Spleen (tissue), 7 donors: ENCODE measurements around the gene AP4B1.

Source experiments
- POLR2A ChIP-seq, 3 donors: fragments of 450-650 bp; IDR thresholded peaks; one replicate each; pipeline ENCODE4 v1.5.1; 2017; ENCODE audit warnings: antibody characterized with exemption in 3 of 3, mild to moderate bottlenecking in 1 of 3
- POLR2AphosphoS5 ChIP-seq, 3 donors: sonication (generic); formaldehyde crosslinking; IDR thresholded peaks; one replicate each; pipeline ENCODE4 v1.5.1; 2017; ENCODE audit warnings: antibody characterized with exemption in 3 of 3
- TF ChIP-seq, protein P1 (sequence below), 11 experiments: fragments of 200-600 bp in 7 of 11; fragments of 450-650 bp in 4 of 11; sonication (generic) in 4 of 11; IDR thresholded peaks in 8 of 11; conservative IDR thresholded peaks in 3 of 11; 1 replicate in 7 of 11; 2 replicates in 4 of 11; pipeline versions ENCODE4 v1.4.0 to v1.8.0; 2016 to 2021; ENCODE audit warnings: antibody characterized with exemption in 11 of 11, inconsistent platforms in 4 of 11, mild to moderate bottlenecking in 1 of 11
- donor health status: DM: no; HTN: no; CAD: no; lungs with moderate emphysema.
- donor health status: DM: no; HTN: no; CAD: no.
- donor health status: DM: no; HTN: no; CAD: no.

DNA sequence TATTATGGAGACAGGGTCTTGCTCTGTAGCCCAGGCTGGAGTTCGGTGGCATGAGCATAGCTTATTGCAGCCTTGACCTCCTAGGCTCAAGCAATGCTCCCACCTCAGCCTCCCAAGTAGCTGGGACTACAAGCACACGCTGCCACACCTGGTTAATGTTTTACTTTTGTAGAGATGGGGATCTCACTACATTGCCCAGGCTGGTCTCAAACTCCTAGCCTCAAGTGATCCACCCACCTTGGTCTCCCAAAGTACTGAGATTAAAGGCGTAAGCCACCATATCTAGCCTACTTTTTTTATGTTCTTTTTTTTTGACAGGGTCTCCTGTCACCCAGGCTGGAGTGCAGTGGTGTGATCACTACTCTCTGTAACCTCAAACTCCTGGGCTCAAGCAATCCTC, 11.3 kb downstream of the AP4B1 start:
- TF ChIP-seq, protein P1, sequence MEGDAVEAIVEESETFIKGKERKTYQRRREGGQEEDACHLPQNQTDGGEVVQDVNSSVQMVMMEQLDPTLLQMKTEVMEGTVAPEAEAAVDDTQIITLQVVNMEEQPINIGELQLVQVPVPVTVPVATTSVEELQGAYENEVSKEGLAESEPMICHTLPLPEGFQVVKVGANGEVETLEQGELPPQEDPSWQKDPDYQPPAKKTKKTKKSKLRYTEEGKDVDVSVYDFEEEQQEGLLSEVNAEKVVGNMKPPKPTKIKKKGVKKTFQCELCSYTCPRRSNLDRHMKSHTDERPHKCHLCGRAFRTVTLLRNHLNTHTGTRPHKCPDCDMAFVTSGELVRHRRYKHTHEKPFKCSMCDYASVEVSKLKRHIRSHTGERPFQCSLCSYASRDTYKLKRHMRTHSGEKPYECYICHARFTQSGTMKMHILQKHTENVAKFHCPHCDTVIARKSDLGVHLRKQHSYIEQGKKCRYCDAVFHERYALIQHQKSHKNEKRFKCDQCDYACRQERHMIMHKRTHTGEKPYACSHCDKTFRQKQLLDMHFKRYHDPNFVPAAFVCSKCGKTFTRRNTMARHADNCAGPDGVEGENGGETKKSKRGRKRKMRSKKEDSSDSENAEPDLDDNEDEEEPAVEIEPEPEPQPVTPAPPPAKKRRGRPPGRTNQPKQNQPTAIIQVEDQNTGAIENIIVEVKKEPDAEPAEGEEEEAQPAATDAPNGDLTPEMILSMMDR (IDR thresholded peaks at IDR 0.05 in 8 of 11, conservative IDR thresholded peaks at IDR 0.05 in 3 of 11), result no peak
- no peak for TF ChIP-seq POLR2A (IDR thresholded peaks at IDR 0.05)
- TF ChIP-seq POLR2AphosphoS5 (IDR thresholded peaks at IDR 0.05), result no peak
